Sigmoid colon (tissue), 4 donors: Measurements from ENCODE around the gene SMAD9.

Experiments used
- POLR2A ChIP-seq, 2 donors: fragments of 450-650 bp; IDR thresholded peaks; one replicate each; pipeline ENCODE4 v1.6.1; 2016; ENCODE audit warnings: antibody characterized with exemption in 2 of 2, mild to moderate bottlenecking in 2 of 2, moderate library complexity in 2 of 2
- POLR2AphosphoS5 ChIP-seq, 4 donors: sonication (generic); formaldehyde crosslinking; IDR thresholded peaks; one replicate each; pipeline ENCODE4 v1.6.1; 2017; ENCODE audit warnings: antibody characterized with exemption in 4 of 4
- TF ChIP-seq, protein P1 (sequence below), 4 experiments: fragments of 450-650 bp in 3 of 4; fragments of 200-600 bp in 1 of 4; IDR thresholded peaks; one replicate each; pipeline ENCODE4 v1.5.1; 2016 to 2019; ENCODE audit warnings: antibody characterized with exemption in 4 of 4, mild to moderate bottlenecking in 3 of 4, moderate library complexity in 2 of 4

DNA sequence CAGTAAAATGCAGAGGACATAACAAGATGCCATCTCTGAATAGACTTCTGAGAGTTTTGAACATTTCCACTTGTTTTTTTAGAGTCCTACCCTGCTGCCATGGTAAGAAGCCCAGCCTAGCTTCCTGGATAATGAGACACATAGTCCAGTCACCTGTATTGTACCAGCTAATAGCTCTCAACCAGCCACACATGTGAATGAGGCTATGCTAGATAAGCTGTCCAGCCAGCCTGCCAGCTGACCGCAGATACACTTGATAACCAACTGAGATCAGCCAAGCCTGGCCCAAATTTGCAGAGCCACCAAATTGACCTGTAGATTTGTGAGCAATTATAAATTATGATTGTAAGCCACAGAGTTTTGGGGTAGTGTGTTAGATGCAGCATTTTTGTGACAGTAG is 90.3 kb downstream of the SMAD9 start:
- TF ChIP-seq POLR2A (IDR thresholded peaks at IDR 0.05): no peak
- TF ChIP-seq, protein P1, sequence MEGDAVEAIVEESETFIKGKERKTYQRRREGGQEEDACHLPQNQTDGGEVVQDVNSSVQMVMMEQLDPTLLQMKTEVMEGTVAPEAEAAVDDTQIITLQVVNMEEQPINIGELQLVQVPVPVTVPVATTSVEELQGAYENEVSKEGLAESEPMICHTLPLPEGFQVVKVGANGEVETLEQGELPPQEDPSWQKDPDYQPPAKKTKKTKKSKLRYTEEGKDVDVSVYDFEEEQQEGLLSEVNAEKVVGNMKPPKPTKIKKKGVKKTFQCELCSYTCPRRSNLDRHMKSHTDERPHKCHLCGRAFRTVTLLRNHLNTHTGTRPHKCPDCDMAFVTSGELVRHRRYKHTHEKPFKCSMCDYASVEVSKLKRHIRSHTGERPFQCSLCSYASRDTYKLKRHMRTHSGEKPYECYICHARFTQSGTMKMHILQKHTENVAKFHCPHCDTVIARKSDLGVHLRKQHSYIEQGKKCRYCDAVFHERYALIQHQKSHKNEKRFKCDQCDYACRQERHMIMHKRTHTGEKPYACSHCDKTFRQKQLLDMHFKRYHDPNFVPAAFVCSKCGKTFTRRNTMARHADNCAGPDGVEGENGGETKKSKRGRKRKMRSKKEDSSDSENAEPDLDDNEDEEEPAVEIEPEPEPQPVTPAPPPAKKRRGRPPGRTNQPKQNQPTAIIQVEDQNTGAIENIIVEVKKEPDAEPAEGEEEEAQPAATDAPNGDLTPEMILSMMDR (IDR thresholded peaks at IDR 0.05): no peak
- no peak for TF ChIP-seq POLR2AphosphoS5 (IDR thresholded peaks at IDR 0.05)
